ENCODE measurements around the gene KCNK10. TPM values are rescaled to one million over a fixed set of nuclear protein-coding genes. Genes with fewer than 3 reads are reported as not detected.

The KCNK10 gene
- total RNA-seq, 2 experiments from 2014 or later: not detected

GRCh38 chr14:88201851-88202250 is 121.2 kb downstream of the KCNK10 start:
- H3K27ac Mint-ChIP-seq: no peak overlapping the region
- H3K4me1 Mint-ChIP-seq: no peaks in the 10 kb centered on the region
- H3K4me3 Mint-ChIP-seq: no peak overlapping the region
- H3K9me3 Mint-ChIP-seq: no peaks in the 10 kb centered on the region
- no peaks in the 10 kb centered on the region for H3K36me3 Mint-ChIP-seq
- no peak for DNase-seq
- peaks cover 17% of the 10 kb centered on the region for H3K27me3 Mint-ChIP-seq

- Mint-ChIP-seq H3K27me3 (peaks cover 30% of the 10 kb centered on the region), H3K4me3 (no peak overlapping the region), H3K36me3 (no peaks in the 10 kb centered on the region), H3K4me1 (no peaks in the 10 kb centered on the region), H3K27ac (no peak overlapping the region), H3K9me3 (no peaks in the 10 kb centered on the region)
- DNase-seq: no peak
Measured at GRCh38 chr14:88199882-88200281, 123.2 kb downstream of the KCNK10 start.

GRCh38 chr14:88198446-88198845 is 124.6 kb downstream of the KCNK10 start:
- H3K4me1 Mint-ChIP-seq: no peaks in the 10 kb centered on the region
- no peaks in the 10 kb centered on the region for H3K36me3 Mint-ChIP-seq
- no peak for DNase-seq
- H3K9me3 Mint-ChIP-seq: no peaks in the 10 kb centered on the region
- H3K27ac Mint-ChIP-seq: no peak overlapping the region
- H3K4me3 Mint-ChIP-seq: no peak overlapping the region
- H3K27me3 Mint-ChIP-seq: peaks cover 29% of the 10 kb centered on the region

- H3K4me3 Mint-ChIP-seq: no peak overlapping the region
- no peak for DNase-seq
- H3K36me3 Mint-ChIP-seq: no peaks in the 10 kb centered on the region
Measured at GRCh38 chr14:88196925-88197324, 126.1 kb downstream of the KCNK10 start.

GRCh38 chr14:88196116-88196890 is 126.8 kb downstream of the KCNK10 start:
- H3K27me3 Mint-ChIP-seq: peaks cover 23% of the 10 kb centered on the region
- H3K27ac Mint-ChIP-seq: no peak overlapping the region
- no peaks in the 10 kb centered on the region for H3K9me3 Mint-ChIP-seq
- no peak for DNase-seq
- no peaks in the 10 kb centered on the region for H3K4me1 Mint-ChIP-seq
- H3K4me3 Mint-ChIP-seq: no peak overlapping the region
- no peaks in the 10 kb centered on the region for H3K36me3 Mint-ChIP-seq

More at GRCh38 chr14:88196925-88197324, 126.1 kb downstream of the KCNK10 start:
- no peaks in the 10 kb centered on the region for H3K4me1 Mint-ChIP-seq
- H3K9me3 Mint-ChIP-seq: no peaks in the 10 kb centered on the region
- peaks cover 23% of the 10 kb centered on the region for H3K27me3 Mint-ChIP-seq
- H3K27ac Mint-ChIP-seq: no peak overlapping the region

- Mint-ChIP-seq H3K36me3 (no peaks in the 10 kb centered on the region), H3K9me3 (no peaks in the 10 kb centered on the region), H3K27me3 (peaks cover 23% of the 10 kb centered on the region), H3K4me3 (no peak overlapping the region), H3K4me1 (no peaks in the 10 kb centered on the region), H3K27ac (no peak overlapping the region)
- no peak for DNase-seq
Measured at GRCh38 chr14:88195676-88196075, 127.4 kb downstream of the KCNK10 start.

GRCh38 chr14:88194531-88194930 is 128.5 kb downstream of the KCNK10 start:
- no peak overlapping the region for H3K4me3 Mint-ChIP-seq
- H3K9me3 Mint-ChIP-seq: no peaks in the 10 kb centered on the region
- H3K27ac Mint-ChIP-seq: no peak overlapping the region
- DNase-seq: no peak
- H3K27me3 Mint-ChIP-seq: peaks cover 24% of the 10 kb centered on the region
- no peaks in the 10 kb centered on the region for H3K4me1 Mint-ChIP-seq
- H3K36me3 Mint-ChIP-seq: no peaks in the 10 kb centered on the region

GRCh38 chr14:88191605-88192004 is 131.5 kb downstream of the KCNK10 start:
- H3K36me3 Mint-ChIP-seq: no peaks in the 10 kb centered on the region
- H3K27ac Mint-ChIP-seq: no peak overlapping the region
- H3K4me1 Mint-ChIP-seq: peaks cover 5% of the 10 kb centered on the region
- peaks cover 24% of the 10 kb centered on the region for H3K27me3 Mint-ChIP-seq
- DNase-seq: no peak
- H3K4me3 Mint-ChIP-seq: no peak overlapping the region
- no peaks in the 10 kb centered on the region for H3K9me3 Mint-ChIP-seq

GRCh38 chr14:88189417-88190191 is 133.5 kb downstream of the KCNK10 start:
- Mint-ChIP-seq H3K4me3 (no peak overlapping the region), H3K9me3 (no peaks in the 10 kb centered on the region), H3K4me1 (peaks cover 5% of the 10 kb centered on the region), H3K36me3 (no peaks in the 10 kb centered on the region), H3K27ac (no peak overlapping the region), H3K27me3 (peaks cover 10% of the 10 kb centered on the region)
- peak; percentile 38 for DNase-seq

- Mint-ChIP-seq H3K36me3 (no peaks in the 10 kb centered on the region), H3K27me3 (peaks cover 5% of the 10 kb centered on the region), H3K9me3 (no peaks in the 10 kb centered on the region), H3K4me1 (peaks cover 5% of the 10 kb centered on the region), H3K4me3 (no peak overlapping the region), H3K27ac (no peak overlapping the region)
- DNase-seq: no peak
Measured at GRCh38 chr14:88188745-88189416, 134.2 kb downstream of the KCNK10 start.

GRCh38 chr14:88185843-88186242 is 137.2 kb downstream of the KCNK10 start:
- Mint-ChIP-seq H3K27me3 (peaks cover 5% of the 10 kb centered on the region), H3K4me1 (peaks cover 5% of the 10 kb centered on the region), H3K27ac (no peak overlapping the region), H3K9me3 (no peaks in the 10 kb centered on the region), H3K36me3 (no peaks in the 10 kb centered on the region), H3K4me3 (no peak overlapping the region)
- DNase-seq: no peak

GRCh38 chr14:88184956-88185355 is 138.1 kb downstream of the KCNK10 start:
- Mint-ChIP-seq H3K9me3 (no peaks in the 10 kb centered on the region), H3K27me3 (peaks cover 5% of the 10 kb centered on the region), H3K27ac (no peak overlapping the region), H3K4me3 (no peak overlapping the region), H3K36me3 (no peaks in the 10 kb centered on the region), H3K4me1 (peaks cover 5% of the 10 kb centered on the region)
- DNase-seq: no peak

- DNase-seq: no peak
- no peaks in the 10 kb centered on the region for H3K9me3 Mint-ChIP-seq
- no peaks in the 10 kb centered on the region for H3K36me3 Mint-ChIP-seq
- no peaks in the 10 kb centered on the region for H3K4me1 Mint-ChIP-seq
- H3K27me3 Mint-ChIP-seq: no peaks in the 10 kb centered on the region
- no peak overlapping the region for H3K27ac Mint-ChIP-seq
- H3K4me3 Mint-ChIP-seq: no peak overlapping the region
Measured at GRCh38 chr14:88181072-88181471, 142.0 kb downstream of the KCNK10 start.

- no peaks in the 10 kb centered on the region for H3K27me3 Mint-ChIP-seq
- no peak overlapping the region for H3K4me3 Mint-ChIP-seq
- no peaks in the 10 kb centered on the region for H3K9me3 Mint-ChIP-seq
- H3K27ac Mint-ChIP-seq: no peak overlapping the region
- H3K4me1 Mint-ChIP-seq: no peaks in the 10 kb centered on the region
- no peak for DNase-seq
- no peaks in the 10 kb centered on the region for H3K36me3 Mint-ChIP-seq
Measured at GRCh38 chr14:88179716-88180115, 143.4 kb downstream of the KCNK10 start.

GRCh38 chr14:88170333-88170732 is 152.7 kb downstream of the KCNK10 start:
- no peak for DNase-seq
- peaks cover 10% of the 10 kb centered on the region for H3K4me1 Mint-ChIP-seq
- no peaks in the 10 kb centered on the region for H3K36me3 Mint-ChIP-seq
- no peak overlapping the region for H3K27ac Mint-ChIP-seq
- peaks cover 9% of the 10 kb centered on the region for H3K27me3 Mint-ChIP-seq
- no peak overlapping the region for H3K4me3 Mint-ChIP-seq
- no peaks in the 10 kb centered on the region for H3K9me3 Mint-ChIP-seq
